Activated naive CD4-positive, alpha-beta T cell treated with anti-CD3 and anti-CD28 coated beads, Interleukin-2, amount 50 U/mL, for 72 hours (primary cell): ENCODE measurements around the gene TMEM63C. TPM values are rescaled to one million over a fixed set of nuclear protein-coding genes. Genes with fewer than 3 reads are reported as not detected.

Experiments used
- ATAC-seq, 2 donors: fragments of 150-1000 bp; cut with Tn5 transposase; 2 replicates each; pipeline ENCODE4 v1.10.0; 2021; ENCODE audit warnings: mild to moderate bottlenecking in 2 of 2, moderate library complexity in 2 of 2
- DNase-seq, 2 donors: peaks; one replicate each; pipeline ENCODE4 v3.0.0; 2021 to 2022; ENCODE audit warnings: low spot score in 2 of 2
- H3K27ac Mint-ChIP-seq, 2 donors: one replicate each; pipeline ENCODE4 v1.8.0; 2022; ENCODE audit warnings: mild to moderate bottlenecking in 2 of 2, mixed read lengths in 2 of 2
- H3K36me3 Mint-ChIP-seq, 2 donors: one replicate each; pipeline ENCODE4 v1.8.0; 2022; ENCODE audit warnings: mixed read lengths in 2 of 2
- H3K9me3 Mint-ChIP-seq, 2 donors: one replicate each; pipeline ENCODE4 v1.8.0; 2022; ENCODE audit warnings: mixed read lengths in 2 of 2
- total RNA-seq, 2 donors: library from RNA; stranded (reverse); gene quantifications; one replicate each; pipeline ENCODE4 v1.2.3, GENCODE V29; 2022

Gene TMEM63C
- total RNA-seq, 2 donors from 2014 or later, result 0.32 to 1.1 TPM

- Mint-ChIP-seq H3K36me3 (no peaks in the 10 kb centered on the region), H3K9me3 (no peaks in the 10 kb centered on the region), H3K27ac (no peak overlapping the region)
- no peak for DNase-seq
- no peak for ATAC-seq
Measured at GRCh38 chr14:77205566-77205965, 24.0 kb downstream of the TMEM63C start.

GRCh38 chr14:77206261-77206824 lies 24.7 kb downstream of the TMEM63C start:
- Mint-ChIP-seq H3K36me3 (no peaks in the 10 kb centered on the region), H3K9me3 (no peaks in the 10 kb centered on the region), H3K27ac (no peak overlapping the region)
- no peak for DNase-seq
- ATAC-seq, result no peak

GRCh38 chr14:77206877-77207389 lies 25.3 kb downstream of the TMEM63C start:
- H3K36me3 Mint-ChIP-seq, result no peaks in the 10 kb centered on the region
- H3K27ac Mint-ChIP-seq, result no peak overlapping the region
- no peak for ATAC-seq
- no peaks in the 10 kb centered on the region for H3K9me3 Mint-ChIP-seq
- DNase-seq, result no peak

- no peak overlapping the region for H3K27ac Mint-ChIP-seq
- ATAC-seq (no peak), DNase-seq (peak in 1 of 2 donors; percentile 61)
- H3K9me3 Mint-ChIP-seq, result no peaks in the 10 kb centered on the region
- H3K36me3 Mint-ChIP-seq, result no peaks in the 10 kb centered on the region
Measured at GRCh38 chr14:77208291-77208978, 26.8 kb downstream of the TMEM63C start.

GRCh38 chr14:77208979-77209318 lies 27.4 kb downstream of the TMEM63C start:
- no peaks in the 10 kb centered on the region for H3K9me3 Mint-ChIP-seq
- DNase-seq (no peak), ATAC-seq (no peak)
- H3K36me3 Mint-ChIP-seq, result no peaks in the 10 kb centered on the region
- H3K27ac Mint-ChIP-seq, result no peak overlapping the region

GRCh38 chr14:77212097-77212870 lies 30.7 kb downstream of the TMEM63C start:
- no peak for ATAC-seq
- no peaks in the 10 kb centered on the region for H3K9me3 Mint-ChIP-seq

GRCh38 chr14:77212943-77213678 lies 31.5 kb downstream of the TMEM63C start:
- H3K27ac Mint-ChIP-seq, result no peak overlapping the region
- DNase-seq (peak in 1 of 2 donors; percentile 62), ATAC-seq (peak; percentile 45 to 78)
- no peaks in the 10 kb centered on the region for H3K9me3 Mint-ChIP-seq
- H3K36me3 Mint-ChIP-seq, result no peaks in the 10 kb centered on the region

More at GRCh38 chr14:77212097-77212870, 30.7 kb downstream of the TMEM63C start:
- Mint-ChIP-seq H3K36me3 (no peaks in the 10 kb centered on the region), H3K27ac (no peak overlapping the region)
- no peak for DNase-seq

GRCh38 chr14:77213679-77214016 lies 32.0 kb downstream of the TMEM63C start:
- Mint-ChIP-seq H3K36me3 (no peaks in the 10 kb centered on the region), H3K9me3 (no peaks in the 10 kb centered on the region)
- peak in 1 of 2 donors; percentile 11 for ATAC-seq

GRCh38 chr14:77214216-77214615 lies 32.6 kb downstream of the TMEM63C start:
- H3K27ac Mint-ChIP-seq, result no peak overlapping the region
- H3K9me3 Mint-ChIP-seq, result no peaks in the 10 kb centered on the region
- H3K36me3 Mint-ChIP-seq, result no peaks in the 10 kb centered on the region
- no peak for ATAC-seq
- DNase-seq, result no peak

More at GRCh38 chr14:77213679-77214016, 32.0 kb downstream of the TMEM63C start:
- H3K27ac Mint-ChIP-seq, result no peak overlapping the region
- DNase-seq, result no peak

GRCh38 chr14:77217551-77217950 lies 36.0 kb downstream of the TMEM63C start:
- Mint-ChIP-seq H3K36me3 (no peaks in the 10 kb centered on the region), H3K9me3 (peaks cover 0 to 6% of the 10 kb centered on the region in 2 donors), H3K27ac (no peak overlapping the region)
- ATAC-seq, result no peak
- no peak for DNase-seq

- peaks cover 0 to 6% of the 10 kb centered on the region in 2 donors for H3K9me3 Mint-ChIP-seq
Measured at GRCh38 chr14:77219591-77219990, 38.0 kb downstream of the TMEM63C start.

GRCh38 chr14:77220246-77221017 lies 38.8 kb downstream of the TMEM63C start:
- H3K27ac Mint-ChIP-seq, result no peak overlapping the region
- H3K9me3 Mint-ChIP-seq, result peaks cover 0 to 6% of the 10 kb centered on the region in 2 donors
- peak in 1 of 2 donors; percentile 40 for ATAC-seq
- no peak for DNase-seq
- no peaks in the 10 kb centered on the region for H3K36me3 Mint-ChIP-seq

More at GRCh38 chr14:77219591-77219990, 38.0 kb downstream of the TMEM63C start:
- no peak for DNase-seq
- Mint-ChIP-seq H3K36me3 (no peaks in the 10 kb centered on the region), H3K27ac (no peak overlapping the region)
- ATAC-seq, result no peak

GRCh38 chr14:77221241-77221871 lies 39.8 kb downstream of the TMEM63C start:
- DNase-seq (no peak), ATAC-seq (no peak)
- peak overlapping the region in 1 of 2 donors; percentile 69 for H3K27ac Mint-ChIP-seq
- no peaks in the 10 kb centered on the region for H3K36me3 Mint-ChIP-seq
- H3K9me3 Mint-ChIP-seq, result peaks cover 0 to 6% of the 10 kb centered on the region in 2 donors

GRCh38 chr14:77222546-77223225 lies 41.1 kb downstream of the TMEM63C start:
- peaks cover 0 to 6% of the 10 kb centered on the region in 2 donors for H3K9me3 Mint-ChIP-seq
- H3K36me3 Mint-ChIP-seq, result no peaks in the 10 kb centered on the region
- H3K27ac Mint-ChIP-seq, result no peak overlapping the region
- DNase-seq, result no peak
- no peak for ATAC-seq

- H3K9me3 Mint-ChIP-seq, result peaks cover 0 to 6% of the 10 kb centered on the region in 2 donors
Measured at GRCh38 chr14:77224212-77224611, 42.6 kb downstream of the TMEM63C start.

More at GRCh38 chr14:77224212-77224611, 42.6 kb downstream of the TMEM63C start:
- ATAC-seq (no peak), DNase-seq (no peak)
- no peaks in the 10 kb centered on the region for H3K36me3 Mint-ChIP-seq
- no peak overlapping the region for H3K27ac Mint-ChIP-seq
